ENCODE measurements around the gene GSX1. TPM values are rescaled to one million over a fixed set of nuclear protein-coding genes. Genes with fewer than 3 reads are reported as not detected.
A peak's percentile ranks its signal among the peaks of the same experiment; 100 is the strongest.

Gene GSX1
- total RNA-seq, 6 donors from 2014 or later = not detected

- Histone ChIP-seq H3K27ac (no peak overlapping the region), H3K36me3 (no peaks in the 10 kb centered on the region), H3K4me3 (no peak overlapping the region), H3K4me1 (peaks cover 34 to 52% (median 36%) of the 10 kb centered on the region in 4 donors), H3K9me3 (no peaks in the 10 kb centered on the region), H3K27me3 (peaks cover 3 to 85% (median 54%) of the 10 kb centered on the region in 4 donors)
- no peak for TF ChIP-seq EP300 (IDR thresholded peaks at IDR 0.05)
- no peak for TF ChIP-seq POLR2AphosphoS5 (IDR thresholded peaks at IDR 0.05)
- TF ChIP-seq POLR2A (IDR thresholded peaks at IDR 0.05) = no peak
- TF ChIP-seq CTCF (IDR thresholded peaks at IDR 0.05) = no peak
- 4 to 5% methylated on average over 7 to 55 of the region's 63 CpGs for WGBS, 2 donors
- ATAC-seq (ENCODE audit: low FRiP score in 2 of 2) (no peak), DNase-seq (peak in 1 of 2 donors; percentile 78)
These were observed 1.5 kb downstream of the GSX1 start for GRCh38 chr13:27793507-27794367.

- Histone ChIP-seq H3K36me3 (no peaks in the 10 kb centered on the region), H3K4me1 (peaks cover 32 to 48% (median 35%) of the 10 kb centered on the region in 4 donors), H3K27me3 (peaks cover 3 to 80% (median 50%) of the 10 kb centered on the region in 4 donors), H3K4me3 (no peak overlapping the region), H3K9me3 (no peaks in the 10 kb centered on the region), H3K27ac (no peak overlapping the region)
- DNase-seq (no peak), ATAC-seq (ENCODE audit: low FRiP score in 2 of 2) (no peak)
- WGBS, 2 donors = 6 to 10% methylated on average over 11 of the region's 11 CpGs
- no peak for TF ChIP-seq POLR2AphosphoS5 (IDR thresholded peaks at IDR 0.05)
- no peak for TF ChIP-seq POLR2A (IDR thresholded peaks at IDR 0.05)
- TF ChIP-seq CTCF (IDR thresholded peaks at IDR 0.05) = no peak
- TF ChIP-seq EP300 (IDR thresholded peaks at IDR 0.05) = no peak
These were observed 2.0 kb downstream of the GSX1 start for GRCh38 chr13:27794368-27794691.

GRCh38 chr13:27794921-27795717 is 2.8 kb downstream of the GSX1 start:
- peaks cover 25 to 40% (median 27%) of the 10 kb centered on the region in 4 donors for H3K4me1 ChIP-seq
- ATAC-seq (ENCODE audit: low FRiP score in 2 of 2) = no peak

GRCh38 chr13:27795718-27796019 is 3.4 kb downstream of the GSX1 start:
- Histone ChIP-seq H3K9me3 (no peaks in the 10 kb centered on the region), H3K27me3 (peaks cover 3 to 70% (median 41%) of the 10 kb centered on the region in 4 donors), H3K4me1 (peaks cover 19 to 35% (median 22%) of the 10 kb centered on the region in 4 donors), H3K36me3 (no peaks in the 10 kb centered on the region), H3K4me3 (no peak overlapping the region), H3K27ac (no peak overlapping the region)
- ATAC-seq (ENCODE audit: low FRiP score in 2 of 2) (no peak), DNase-seq (no peak)
- WGBS, 2 donors = 7 to 12% methylated on average over 6 of the region's 6 CpGs
- TF ChIP-seq CTCF (IDR thresholded peaks at IDR 0.05) (no peak), POLR2AphosphoS5 (IDR thresholded peaks at IDR 0.05) (no peak), POLR2A (IDR thresholded peaks at IDR 0.05) (no peak), EP300 (IDR thresholded peaks at IDR 0.05) (no peak)

More at GRCh38 chr13:27794921-27795717, 2.8 kb downstream of the GSX1 start:
- WGBS, 2 donors = 6 to 7% methylated on average over 31 to 44 of the region's 44 CpGs
- Histone ChIP-seq H3K36me3 (no peaks in the 10 kb centered on the region), H3K27ac (no peak overlapping the region), H3K27me3 (peaks cover 3 to 74% (median 44%) of the 10 kb centered on the region in 4 donors), H3K4me3 (no peak overlapping the region), H3K9me3 (no peaks in the 10 kb centered on the region)
- peak in 1 of 2 donors; percentile 70 for DNase-seq
- TF ChIP-seq EP300 (IDR thresholded peaks at IDR 0.05) (no peak), CTCF (IDR thresholded peaks at IDR 0.05) (no peak), POLR2AphosphoS5 (IDR thresholded peaks at IDR 0.05) (no peak), POLR2A (IDR thresholded peaks at IDR 0.05) (no peak)
